HG03432 (cell line): ENCODE data around the gene METTL14.
A peak's percentile ranks its signal among the peaks of the same experiment; 100 is the strongest.

Source experiments
- ATAC-seq: cut with Tn5 transposase; IDR thresholded peaks from one replicate; pipeline ENCODE4 v1.9.1; 2021; ENCODE audit warnings: mild to moderate bottlenecking, moderate library complexity; ENCODE audit not compliant: unreplicated experiment

METTL14 gene

GRCh38 chr4:118756958-118757357, 71.8 kb downstream of the METTL14 start:
- ATAC-seq = no peak

- no peak for ATAC-seq
Measured at GRCh38 chr4:118757761-118758251, 72.6 kb downstream of the METTL14 start.

- ATAC-seq = no peak
Measured at GRCh38 chr4:118758293-118758692, 73.1 kb downstream of the METTL14 start.

- no peak for ATAC-seq
Measured at GRCh38 chr4:118759481-118759880, 74.3 kb downstream of the METTL14 start.

- peak; percentile 50 for ATAC-seq
Measured at GRCh38 chr4:118760092-118760491, 74.9 kb downstream of the METTL14 start.

GRCh38 chr4:118760493-118760892, 75.3 kb downstream of the METTL14 start:
- ATAC-seq = peak; percentile 98

GRCh38 chr4:118761397-118762016, 76.3 kb downstream of the METTL14 start:
- ATAC-seq = no peak

- no peak for ATAC-seq
Measured at GRCh38 chr4:118762155-118762554, 77.0 kb downstream of the METTL14 start.

- ATAC-seq = no peak
Measured at GRCh38 chr4:118762730-118763477, 77.7 kb downstream of the METTL14 start.
